AG04450 (cell line): ENCODE data around the gene CD46. TPM values are rescaled to one million over a fixed set of nuclear protein-coding genes. Genes with fewer than 3 reads are reported as not detected.

Experiments
- CTCF ChIA-PET: fragments of 300-600, 350-600 bp; formaldehyde crosslinking; extraction: SDS; loops from one replicate; lab custom pipeline; 2022; ENCODE audit warnings: antibody characterized with exemption, inconsistent platforms; lab: Charles Lee
- POLR2A ChIA-PET: fragments of 350-600 bp; formaldehyde crosslinking; extraction: SDS; loops from one replicate; lab custom pipeline; 2021; ENCODE audit warnings: antibody characterized with exemption, inconsistent platforms; lab: Yijun Ruan, JAX
- DNase-seq: peaks from one replicate; pipeline ENCODE4 v3.0.0-alpha.2; 2011; ENCODE audit warnings: low read depth, low spot score
- H3K27ac ChIP-seq: one replicate; pipeline ENCODE4 v1.5.1; 2012; ENCODE audit warnings: low read depth, low read length, control low read depth
- H3K27me3 ChIP-seq: one replicate; pipeline ENCODE4 v1.6.0; 2012; ENCODE audit warnings: low read length; ENCODE audit not compliant: control insufficient read depth, insufficient read depth
- H3K4me3 ChIP-seq: 2 replicates; pipeline ENCODE4 v1.5.1; 2011; ENCODE audit warnings: mild to moderate bottlenecking, low read depth, low read length, control low read depth
- H3K9me3 ChIP-seq: 2 replicates; pipeline ENCODE4 v1.5.1; 2012; ENCODE audit warnings: low read length; ENCODE audit not compliant: control insufficient read depth, insufficient read depth
- CTCF ChIP-seq: IDR thresholded peaks from 2 replicates; pipeline ENCODE4 v1.5.1; 2011; ENCODE audit warnings: low read depth, low read length, control low read depth, inconsistent platforms
- polyA plus RNA-seq: library from polyadenylated mRNA; depleted of rRNA; stranded (reverse); fragments of >200 nt; gene quantifications from 2 replicates; pipeline ENCODE4 v1.2.3, GENCODE V29; 2011

CD46 gene
- polyA plus RNA-seq, 1 experiment = 148 TPM

DNA sequence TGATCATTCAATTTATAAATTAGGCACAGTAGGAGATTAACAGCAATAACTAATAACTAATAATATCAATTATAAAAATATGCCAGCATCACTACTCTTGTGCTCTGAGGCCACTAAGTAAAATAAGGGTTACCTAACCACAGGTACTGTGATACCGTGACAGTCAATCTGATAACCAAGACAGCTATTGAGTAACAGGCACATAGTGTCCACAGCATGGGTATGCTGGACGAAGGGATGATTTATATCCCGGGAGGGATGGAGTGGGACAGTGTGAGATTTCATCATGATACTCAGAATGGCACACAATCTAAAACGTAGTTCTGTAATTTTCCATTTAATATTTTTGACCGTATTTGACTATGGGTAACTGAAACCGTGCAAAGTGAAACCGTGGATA, 39.4 kb downstream of the CD46 start:
- ChIA-PET CTCF (interaction anchor here (1.0 kb wide), 1 partner anchor 171 kb away, joined by 4 read pairs; no protein-coding TSS in a partner anchor), POLR2A (no interaction called here)
- Histone ChIP-seq H3K4me3 (no peak overlapping the region), H3K9me3 (no peaks in the 10 kb centered on the region), H3K27me3 (no peaks in the 10 kb centered on the region), H3K27ac (no peak overlapping the region)
- TF ChIP-seq CTCF = no peak
- DNase-seq = no peak

DNA sequence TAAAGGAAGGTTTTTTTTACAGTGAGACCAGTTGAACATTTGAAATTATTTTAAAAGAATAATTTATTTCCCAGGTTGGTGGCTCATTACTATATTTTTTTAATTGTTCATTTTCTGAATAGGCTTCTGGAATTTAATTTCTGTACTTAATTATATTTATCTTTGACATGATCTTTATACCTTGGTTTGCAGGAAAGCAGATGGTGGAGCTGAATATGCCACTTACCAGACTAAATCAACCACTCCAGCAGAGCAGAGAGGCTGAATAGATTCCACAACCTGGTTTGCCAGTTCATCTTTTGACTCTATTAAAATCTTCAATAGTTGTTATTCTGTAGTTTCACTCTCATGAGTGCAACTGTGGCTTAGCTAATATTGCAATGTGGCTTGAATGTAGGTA, 41.5 kb downstream of the CD46 start:
- CTCF ChIA-PET = interaction anchor here (0.7 kb wide), 1 partner anchor 92 kb away, joined by 3 read pairs; no protein-coding TSS in a partner anchor
- Histone ChIP-seq H3K27ac (no peak overlapping the region), H3K27me3 (no peaks in the 10 kb centered on the region), H3K9me3 (no peaks in the 10 kb centered on the region), H3K4me3 (no peak overlapping the region)
- TF ChIP-seq CTCF = no peak
- POLR2A ChIA-PET = no interaction called here
- no peak for DNase-seq

DNA sequence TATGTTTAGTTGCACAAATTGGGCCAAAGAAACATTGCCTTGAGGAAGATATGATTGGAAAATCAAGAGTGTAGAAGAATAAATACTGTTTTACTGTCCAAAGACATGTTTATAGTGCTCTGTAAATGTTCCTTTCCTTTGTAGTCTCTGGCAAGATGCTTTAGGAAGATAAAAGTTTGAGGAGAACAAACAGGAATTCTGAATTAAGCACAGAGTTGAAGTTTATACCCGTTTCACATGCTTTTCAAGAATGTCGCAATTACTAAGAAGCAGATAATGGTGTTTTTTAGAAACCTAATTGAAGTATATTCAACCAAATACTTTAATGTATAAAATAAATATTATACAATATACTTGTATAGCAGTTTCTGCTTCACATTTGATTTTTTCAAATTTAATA, 43.0 kb downstream of the CD46 start:
- CTCF ChIA-PET = interaction anchor here (0.7 to 3.3 kb wide), 4 partner anchors 8 to 168 kb away, joined by 3 to 39 read pairs (median 6); no protein-coding TSS in a partner anchor
- no peak for TF ChIP-seq CTCF
- POLR2A ChIA-PET = no interaction called here

GRCh38 chr1:207797229-207797973, 45.5 kb downstream of the CD46 start:
- no peaks in the 10 kb centered on the region for H3K27me3 ChIP-seq
- ChIA-PET POLR2A (interaction anchor here (0.6 to 1.5 kb wide), 5 partner anchors 9 to 638 kb away, joined by 4 to 6 read pairs (median 5); no protein-coding TSS in a partner anchor), CTCF (interaction anchor here (0.7 to 3.4 kb wide), 47 partner anchors 9 to 775 kb away, joined by 3 to 39 read pairs (median 5); partner anchors contain the start of gene CD46)
- no peaks in the 10 kb centered on the region for H3K9me3 ChIP-seq
- peak; percentile 68 for DNase-seq
- H3K4me3 ChIP-seq = no peak overlapping the region
- H3K27ac ChIP-seq = no peak overlapping the region
- TF ChIP-seq CTCF = peak; percentile 81

More for the DNA sequence above, 43.0 kb downstream of the CD46 start:
- Histone ChIP-seq H3K27ac (no peak overlapping the region), H3K9me3 (no peaks in the 10 kb centered on the region), H3K27me3 (no peaks in the 10 kb centered on the region), H3K4me3 (no peak overlapping the region)
- DNase-seq = no peak

- no peak for DNase-seq
- CTCF ChIA-PET = interaction anchor here (2.4 to 3.1 kb wide), 3 partner anchors 21 to 164 kb away, joined by 25 to 38 read pairs (median 34); no protein-coding TSS in a partner anchor
- no peak for TF ChIP-seq CTCF
- H3K9me3 ChIP-seq = no peaks in the 10 kb centered on the region
- H3K27me3 ChIP-seq = no peaks in the 10 kb centered on the region
- POLR2A ChIA-PET = no interaction called here
- no peak overlapping the region for H3K4me3 ChIP-seq
- no peak overlapping the region for H3K27ac ChIP-seq
These were observed 47.0 kb downstream of the CD46 start for GRCh38 chr1:207798847-207799246.
